Neural progenitor cell (in vitro differentiated cells): ENCODE data around the gene SLC46A1. TPM values are rescaled to one million over a fixed set of nuclear protein-coding genes. Genes with fewer than 3 reads are reported as not detected.

Source experiments
- DNase-seq: peaks from one replicate; pipeline ENCODE4 v3.0.0-alpha.2; 2016; ENCODE audit warnings: low spot score
- H2AFZ ChIP-seq: fragments of 200-600 bp; sonication (generic); replicated peaks from 2 replicates; pipeline ENCODE4 v1.6.1; 2016; ENCODE audit warnings: antibody characterized with exemption
- H3F3A ChIP-seq: fragments of 200-600 bp; sonication (generic); 2 replicates; pipeline ENCODE4 v1.6.1; 2016; ENCODE audit warnings: antibody characterized with exemption, low read depth
- H3K27ac ChIP-seq: fragments of 200-600 bp; sonication (generic); 2 replicates; pipeline ENCODE4 v1.5.1; 2016; ENCODE audit warnings: mild to moderate bottlenecking
- H3K27me3 ChIP-seq: fragments of 200-600 bp; sonication (generic); 2 replicates; pipeline ENCODE4 v1.6.1; 2016; ENCODE audit warnings: mild to moderate bottlenecking, moderate library complexity
- H3K36me3 ChIP-seq: fragments of 200-600 bp; sonication (generic); 2 replicates; pipeline ENCODE4 v1.5.1; 2016
- H3K4me1 ChIP-seq: fragments of 200-600 bp; sonication (generic); 2 replicates; pipeline ENCODE4 v1.6.1; 2016; ENCODE audit warnings: mixed run types
- H3K4me2 ChIP-seq: fragments of 200-600 bp; sonication (generic); 2 replicates; pipeline ENCODE4 v1.6.1; 2016
- H3K4me3 ChIP-seq: fragments of 200-600 bp; sonication (generic); 2 replicates; pipeline ENCODE4 v1.5.1; 2016
- H3K79me2 ChIP-seq: fragments of 200-600 bp; sonication (generic); 2 replicates; pipeline ENCODE4 v1.6.1; 2016; ENCODE audit warnings: low read depth
- H3K9ac ChIP-seq: fragments of 200-600 bp; sonication (generic); 2 replicates; pipeline ENCODE4 v1.6.1; 2016
- H3K9me3 ChIP-seq: fragments of 200-600 bp; sonication (generic); 2 replicates; pipeline ENCODE4 v1.5.1; 2016; ENCODE audit warnings: low read depth
- H4K20me1 ChIP-seq: fragments of 200-600 bp; sonication (generic); 2 replicates; pipeline ENCODE4 v1.6.1; 2016; ENCODE audit warnings: low read depth
- H3K27ac Mint-ChIP-seq: 3 replicates; pipeline ENCODE4 v1.8.0; 2021; ENCODE audit warnings: mixed read lengths
- H3K27me3 Mint-ChIP-seq: 2 replicates; pipeline ENCODE4 v1.8.0; 2022; ENCODE audit warnings: low read depth, mild to moderate bottlenecking, inconsistent platforms, moderate library complexity, mixed read lengths; ENCODE audit not compliant: insufficient read depth
- H3K36me3 Mint-ChIP-seq: 3 replicates; pipeline ENCODE4 v1.8.0; 2021; ENCODE audit warnings: mixed read lengths
- H3K4me1 Mint-ChIP-seq: 3 replicates; pipeline ENCODE4 v1.8.0; 2021; ENCODE audit warnings: mixed read lengths
- H3K4me3 Mint-ChIP-seq: 3 replicates; pipeline ENCODE4 v1.8.0; 2021; ENCODE audit warnings: mild to moderate bottlenecking, moderate library complexity, mixed read lengths
- H3K9me3 Mint-ChIP-seq: 3 replicates; pipeline ENCODE4 v1.8.0; 2020; ENCODE audit warnings: mixed read lengths
- EZH2 ChIP-seq: fragments of 200-600 bp; sonication (generic); IDR thresholded peaks from 2 replicates; pipeline ENCODE4 v1.6.1; 2017; ENCODE audit warnings: antibody characterized with exemption, mild to moderate bottlenecking, moderate library complexity
- EZH2phosphoT487 ChIP-seq: fragments of 200-600 bp; sonication (generic); IDR thresholded peaks from 2 replicates; pipeline ENCODE4 v1.6.1; 2017; ENCODE audit warnings: antibody characterized with exemption
- microRNA-seq: library from miRNA; unstranded; fragments of <30 nt; microRNA quantifications from one replicate; pipeline ENCODE4, GENCODE V29; 2016
- total RNA-seq: library from RNA; depleted of rRNA; stranded (reverse); fragments of >200 nt; gene quantifications from 2 replicates; pipeline ENCODE4 v1.2.3, GENCODE V29; 2015; ENCODE audit warnings: low replicate concordance
- TF ChIP-seq, protein P1 (sequence below): fragments of 200-600 bp; sonication (generic); IDR thresholded peaks from 2 replicates; pipeline ENCODE4 v1.5.1; 2017; ENCODE audit warnings: antibody characterized with exemption, mild to moderate bottlenecking

Gene SLC46A1
- total RNA-seq, 1 donor from 2014 or later = 2.4 TPM

DNA sequence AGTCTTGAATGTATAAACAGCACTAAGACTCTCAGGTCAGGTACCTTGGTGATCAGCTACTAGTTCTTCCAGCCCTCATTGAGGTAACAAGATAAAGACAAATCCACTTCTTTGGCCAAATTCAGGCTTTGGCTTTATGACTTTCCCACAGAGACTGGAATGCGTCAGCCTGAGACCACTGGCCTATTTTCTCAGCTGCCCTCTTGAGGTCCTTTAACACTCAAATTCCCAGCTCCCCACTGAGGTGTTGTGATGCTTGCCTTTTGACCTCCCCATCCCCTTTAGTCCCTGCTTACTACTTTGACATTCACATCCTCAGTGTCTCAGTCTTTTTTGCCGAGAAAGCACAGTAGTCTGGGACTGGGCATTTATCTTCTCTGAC is 59.8 kb downstream of the SLC46A1 start:
- peaks cover 19% of the 10 kb centered on the region for H4K20me1 ChIP-seq
- no peaks in the 10 kb centered on the region for H3K9me3 Mint-ChIP-seq
- no peak overlapping the region for H3K27ac Mint-ChIP-seq
- no peak overlapping the region for H3K27ac ChIP-seq
- H3K79me2 ChIP-seq = no peaks in the 10 kb centered on the region
- peaks cover 4% of the 10 kb centered on the region for H3K4me1 ChIP-seq
- peak; percentile 26 for DNase-seq
- no peak overlapping the region for H3K9ac ChIP-seq
- H3K9me3 ChIP-seq = no peaks in the 10 kb centered on the region
- H3K27me3 Mint-ChIP-seq = no peaks in the 10 kb centered on the region
- H3F3A ChIP-seq = peaks cover 17% of the 10 kb centered on the region
- H3K4me3 ChIP-seq = no peak overlapping the region
- no peak overlapping the region for H3K4me3 Mint-ChIP-seq
- H3K36me3 ChIP-seq = no peaks in the 10 kb centered on the region
- H3K4me1 Mint-ChIP-seq = peaks cover 10% of the 10 kb centered on the region
- TF ChIP-seq, protein P1, sequence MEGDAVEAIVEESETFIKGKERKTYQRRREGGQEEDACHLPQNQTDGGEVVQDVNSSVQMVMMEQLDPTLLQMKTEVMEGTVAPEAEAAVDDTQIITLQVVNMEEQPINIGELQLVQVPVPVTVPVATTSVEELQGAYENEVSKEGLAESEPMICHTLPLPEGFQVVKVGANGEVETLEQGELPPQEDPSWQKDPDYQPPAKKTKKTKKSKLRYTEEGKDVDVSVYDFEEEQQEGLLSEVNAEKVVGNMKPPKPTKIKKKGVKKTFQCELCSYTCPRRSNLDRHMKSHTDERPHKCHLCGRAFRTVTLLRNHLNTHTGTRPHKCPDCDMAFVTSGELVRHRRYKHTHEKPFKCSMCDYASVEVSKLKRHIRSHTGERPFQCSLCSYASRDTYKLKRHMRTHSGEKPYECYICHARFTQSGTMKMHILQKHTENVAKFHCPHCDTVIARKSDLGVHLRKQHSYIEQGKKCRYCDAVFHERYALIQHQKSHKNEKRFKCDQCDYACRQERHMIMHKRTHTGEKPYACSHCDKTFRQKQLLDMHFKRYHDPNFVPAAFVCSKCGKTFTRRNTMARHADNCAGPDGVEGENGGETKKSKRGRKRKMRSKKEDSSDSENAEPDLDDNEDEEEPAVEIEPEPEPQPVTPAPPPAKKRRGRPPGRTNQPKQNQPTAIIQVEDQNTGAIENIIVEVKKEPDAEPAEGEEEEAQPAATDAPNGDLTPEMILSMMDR = no peak
- TF ChIP-seq EZH2phosphoT487 (no peak), EZH2 (no peak)
- no peaks in the 10 kb centered on the region for H3K27me3 ChIP-seq
- H2AFZ ChIP-seq = no peak overlapping the region
- no peak overlapping the region for H3K4me2 ChIP-seq
- H3K36me3 Mint-ChIP-seq = peaks cover 14% of the 10 kb centered on the region

DNA sequence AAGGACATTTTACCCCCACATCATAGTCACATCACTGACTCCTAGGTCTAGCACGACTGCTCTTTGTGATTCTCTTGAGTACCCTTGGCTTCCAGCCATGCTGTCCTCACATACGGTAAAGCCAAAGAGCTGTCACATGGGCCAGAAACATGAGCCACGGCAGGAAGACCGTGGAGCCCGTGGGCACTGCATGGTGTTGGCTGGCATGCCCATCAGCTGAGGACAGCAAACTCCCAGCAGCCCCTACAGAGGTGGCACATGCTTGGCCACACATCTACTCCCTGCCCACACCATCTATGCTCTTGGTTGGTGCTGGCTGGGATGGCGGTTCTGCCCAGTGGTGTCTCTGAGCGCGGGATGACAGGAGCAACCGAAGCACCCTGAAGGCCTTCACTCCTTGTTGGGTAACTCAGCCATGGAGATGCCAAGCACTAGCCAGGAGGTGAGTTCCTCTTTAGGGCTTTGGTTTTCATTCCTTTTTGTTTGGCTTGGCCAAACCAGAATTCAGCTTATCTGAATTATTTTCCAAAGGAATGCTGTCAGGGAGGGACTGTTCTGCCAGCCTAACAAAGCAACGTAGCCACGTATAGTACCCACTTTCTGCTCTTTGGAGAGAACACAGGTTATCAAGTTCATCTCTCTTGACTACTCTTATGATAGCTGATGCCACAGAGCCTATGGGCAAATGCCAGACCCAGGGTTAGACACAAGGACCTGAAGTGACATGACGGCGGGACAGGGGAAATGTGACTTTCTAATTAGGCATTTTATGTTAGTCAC is 60.4 kb downstream of the SLC46A1 start:
- TF ChIP-seq, protein P1 = no peak
- no peak for TF ChIP-seq EZH2
- no peak for TF ChIP-seq EZH2phosphoT487
- H3K27me3 Mint-ChIP-seq = no peaks in the 10 kb centered on the region
- no peaks in the 10 kb centered on the region for H3K9me3 Mint-ChIP-seq
- Histone ChIP-seq H2AFZ (no peak overlapping the region), H3K79me2 (no peaks in the 10 kb centered on the region), H3K9me3 (no peaks in the 10 kb centered on the region), H4K20me1 (peaks cover 19% of the 10 kb centered on the region), H3K4me3 (no peak overlapping the region), H3K9ac (no peak overlapping the region), H3F3A (peaks cover 17% of the 10 kb centered on the region), H3K36me3 (no peaks in the 10 kb centered on the region), H3K27me3 (no peaks in the 10 kb centered on the region), H3K27ac (no peak overlapping the region), H3K4me2 (no peak overlapping the region), H3K4me1 (peaks cover 4% of the 10 kb centered on the region)
- no peak for DNase-seq
- peaks cover 10% of the 10 kb centered on the region for H3K4me1 Mint-ChIP-seq
- no peak overlapping the region for H3K27ac Mint-ChIP-seq
- H3K36me3 Mint-ChIP-seq = peaks cover 11% of the 10 kb centered on the region
- H3K4me3 Mint-ChIP-seq = peak overlapping the region; percentile 66

Small RNA genes lying within 50 kb of the gene (microRNA-seq; reads per million reads assigned to microRNA genes)
- gene MIR4723 = not detected

Other genes starting within 250 kb of the SLC46A1 start
- 126 and 136 TPM in 2 replicates for gene TMEM97, start 87.0 kb downstream of the SLC46A1 start, total RNA-seq
- 25.7 and 68.2 TPM in 2 replicates for gene IFT20, start 70.7 kb downstream of the SLC46A1 start, total RNA-seq
- 13.7 and 18.6 TPM in 2 replicates for gene TNFAIP1, start 70.5 kb downstream of the SLC46A1 start, total RNA-seq
- 44.6 and 65.0 TPM in 2 replicates for gene POLDIP2, start 48.7 kb downstream of the SLC46A1 start, total RNA-seq
- gene SEBOX, start 41.0 kb downstream of the SLC46A1 start, total RNA-seq = not detected in 2 replicates
- 0.25 and 1.2 TPM in 2 replicates for gene VTN, start 35.9 kb downstream of the SLC46A1 start, total RNA-seq
- gene SARM1, start 34.5 kb downstream of the SLC46A1 start, total RNA-seq = 3.1 and 5.5 TPM in 2 replicates
- not detected in 2 replicates for gene SLC13A2, start 67.4 kb upstream of the SLC46A1 start, total RNA-seq
- not detected in 2 replicates for gene FOXN1, start 100.1 kb upstream of the SLC46A1 start, total RNA-seq
- 61.4 and 103 TPM in 2 replicates for gene UNC119, start 146.4 kb upstream of the SLC46A1 start, total RNA-seq
- gene PIGS, start 165.3 kb upstream of the SLC46A1 start, total RNA-seq = 15.2 and 39.5 TPM in 2 replicates
- 38.6 and 66.6 TPM in 2 replicates for gene ALDOC, start 170.7 kb upstream of the SLC46A1 start, total RNA-seq
- gene SPAG5, start 192.8 kb upstream of the SLC46A1 start, total RNA-seq = 141 TPM in 2 replicates
- gene RSKR, start 208.0 kb upstream of the SLC46A1 start, total RNA-seq = 26.5 and 31.8 TPM in 2 replicates
- gene BLTP2, start 238.9 kb upstream of the SLC46A1 start, total RNA-seq = 91.2 and 130 TPM in 2 replicates